ENCODE data around the gene KIF26A. TPM values are rescaled to one million over a fixed set of nuclear protein-coding genes. Genes with fewer than 3 reads are reported as not detected.

Gene KIF26A
- total RNA-seq, 1 donor from 2014 or later, result 0.60 TPM

DNA sequence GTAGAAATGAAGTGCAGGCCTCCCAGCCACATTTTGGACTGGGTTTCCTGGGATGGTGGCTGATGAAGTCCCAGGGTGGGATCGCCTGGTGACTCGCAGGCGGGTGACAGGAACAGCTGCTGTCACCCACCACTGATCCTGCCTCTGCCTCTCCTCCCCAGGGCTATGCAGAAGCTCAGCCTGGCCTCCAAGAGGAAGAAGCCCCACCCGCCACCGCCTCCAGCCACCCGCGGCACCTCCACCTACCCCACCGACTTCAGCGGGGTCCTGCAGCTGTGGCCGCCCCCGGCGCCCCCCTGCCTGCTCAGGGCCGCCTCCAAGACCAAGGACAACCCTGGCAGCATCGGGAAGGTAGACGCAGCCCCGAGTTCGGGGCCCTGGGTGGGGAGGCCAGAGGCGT lies 28.3 kb downstream of the KIF26A start:
- H3K27me3 Mint-ChIP-seq (ENCODE audit: low read depth), result no peaks in the 10 kb centered on the region
- H3K4me3 Mint-ChIP-seq (ENCODE audit: unreplicated experiment), result no peak overlapping the region
- H3K27ac Mint-ChIP-seq (ENCODE audit: unreplicated experiment), result no peak overlapping the region
- no peaks in the 10 kb centered on the region for H3K9me3 Mint-ChIP-seq (ENCODE audit: low read depth)
- TF ChIP-seq, protein P1, sequence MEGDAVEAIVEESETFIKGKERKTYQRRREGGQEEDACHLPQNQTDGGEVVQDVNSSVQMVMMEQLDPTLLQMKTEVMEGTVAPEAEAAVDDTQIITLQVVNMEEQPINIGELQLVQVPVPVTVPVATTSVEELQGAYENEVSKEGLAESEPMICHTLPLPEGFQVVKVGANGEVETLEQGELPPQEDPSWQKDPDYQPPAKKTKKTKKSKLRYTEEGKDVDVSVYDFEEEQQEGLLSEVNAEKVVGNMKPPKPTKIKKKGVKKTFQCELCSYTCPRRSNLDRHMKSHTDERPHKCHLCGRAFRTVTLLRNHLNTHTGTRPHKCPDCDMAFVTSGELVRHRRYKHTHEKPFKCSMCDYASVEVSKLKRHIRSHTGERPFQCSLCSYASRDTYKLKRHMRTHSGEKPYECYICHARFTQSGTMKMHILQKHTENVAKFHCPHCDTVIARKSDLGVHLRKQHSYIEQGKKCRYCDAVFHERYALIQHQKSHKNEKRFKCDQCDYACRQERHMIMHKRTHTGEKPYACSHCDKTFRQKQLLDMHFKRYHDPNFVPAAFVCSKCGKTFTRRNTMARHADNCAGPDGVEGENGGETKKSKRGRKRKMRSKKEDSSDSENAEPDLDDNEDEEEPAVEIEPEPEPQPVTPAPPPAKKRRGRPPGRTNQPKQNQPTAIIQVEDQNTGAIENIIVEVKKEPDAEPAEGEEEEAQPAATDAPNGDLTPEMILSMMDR (IDR thresholded peaks at IDR 0.05), result no peak
- no peaks in the 10 kb centered on the region for H3K36me3 Mint-ChIP-seq (ENCODE audit: low read depth)
- DNase-seq (ENCODE audit: low spot score), result no peak
- H3K4me1 Mint-ChIP-seq (ENCODE audit: low read depth), result no peaks in the 10 kb centered on the region

DNA sequence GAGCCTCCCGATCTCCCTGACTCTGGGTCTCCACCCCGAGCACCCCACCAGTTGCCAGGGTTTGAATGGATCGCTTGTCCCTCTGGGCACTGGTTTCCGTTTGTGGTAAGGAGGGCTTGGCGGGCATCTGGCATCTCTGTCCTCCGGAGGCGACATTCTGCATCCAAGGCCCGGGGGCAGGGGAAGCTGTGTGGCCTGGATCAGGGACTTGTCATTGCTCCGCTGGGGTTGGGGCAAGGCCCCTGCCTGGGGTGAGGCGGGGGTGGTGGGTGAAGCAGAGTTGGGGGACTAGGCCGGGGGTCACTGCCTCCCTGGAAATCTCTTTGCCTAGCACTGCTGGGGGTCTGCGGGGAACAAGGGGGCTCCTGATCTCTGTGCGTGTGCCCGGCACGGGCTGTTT lies 30.2 kb downstream of the KIF26A start:
- Mint-ChIP-seq H3K36me3 (ENCODE audit: low read depth) (no peaks in the 10 kb centered on the region), H3K4me3 (ENCODE audit: unreplicated experiment) (no peak overlapping the region), H3K27ac (ENCODE audit: unreplicated experiment) (no peak overlapping the region), H3K27me3 (ENCODE audit: low read depth) (no peaks in the 10 kb centered on the region), H3K4me1 (ENCODE audit: low read depth) (no peaks in the 10 kb centered on the region), H3K9me3 (ENCODE audit: low read depth) (no peaks in the 10 kb centered on the region)
- no peak for DNase-seq (ENCODE audit: low spot score)
- TF ChIP-seq, protein P1 (IDR thresholded peaks at IDR 0.05), result no peak

DNA sequence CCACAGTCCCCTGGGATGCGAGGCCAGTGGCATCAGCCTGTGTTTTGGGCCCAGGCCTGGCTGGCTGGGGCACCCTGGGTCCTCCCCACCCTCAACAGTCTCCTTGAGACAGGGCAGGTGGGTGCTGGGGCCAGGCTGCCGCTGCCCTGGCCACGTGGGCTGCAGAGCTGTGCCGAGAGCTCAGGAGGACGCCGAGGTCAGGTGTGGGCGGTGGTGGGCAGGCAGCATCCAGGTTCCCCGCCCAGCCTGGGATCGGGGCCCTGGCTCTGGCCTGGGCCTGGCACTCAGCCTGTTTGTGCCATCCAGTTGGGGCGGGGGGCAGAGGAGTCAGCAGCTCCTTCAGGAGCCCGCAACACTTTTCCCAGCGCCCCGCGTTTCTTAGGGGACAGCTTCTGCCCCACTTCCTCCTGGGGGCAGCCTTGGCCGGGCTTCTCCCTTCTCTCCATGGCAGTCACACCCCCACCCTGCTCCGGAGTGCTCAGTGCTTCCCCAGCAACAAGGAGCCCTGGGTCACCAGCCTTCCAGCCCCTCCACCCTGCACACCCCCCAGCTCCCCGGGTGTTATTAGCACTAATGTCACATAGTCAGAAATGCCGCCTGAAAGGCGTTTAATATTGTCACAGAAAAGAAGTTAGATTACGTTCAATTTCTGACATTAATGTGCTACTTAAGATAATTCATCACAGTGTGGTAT lies 30.8 kb downstream of the KIF26A start:
- no peaks in the 10 kb centered on the region for H3K9me3 Mint-ChIP-seq (ENCODE audit: low read depth)
- no peaks in the 10 kb centered on the region for H3K4me1 Mint-ChIP-seq (ENCODE audit: low read depth)
- H3K27ac Mint-ChIP-seq (ENCODE audit: unreplicated experiment), result no peak overlapping the region
- H3K4me3 Mint-ChIP-seq (ENCODE audit: unreplicated experiment), result no peak overlapping the region
- DNase-seq (ENCODE audit: low spot score), result no peak
- H3K36me3 Mint-ChIP-seq (ENCODE audit: low read depth), result no peaks in the 10 kb centered on the region
- TF ChIP-seq, protein P1 (IDR thresholded peaks at IDR 0.05), result no peak
- no peaks in the 10 kb centered on the region for H3K27me3 Mint-ChIP-seq (ENCODE audit: low read depth)

DNA sequence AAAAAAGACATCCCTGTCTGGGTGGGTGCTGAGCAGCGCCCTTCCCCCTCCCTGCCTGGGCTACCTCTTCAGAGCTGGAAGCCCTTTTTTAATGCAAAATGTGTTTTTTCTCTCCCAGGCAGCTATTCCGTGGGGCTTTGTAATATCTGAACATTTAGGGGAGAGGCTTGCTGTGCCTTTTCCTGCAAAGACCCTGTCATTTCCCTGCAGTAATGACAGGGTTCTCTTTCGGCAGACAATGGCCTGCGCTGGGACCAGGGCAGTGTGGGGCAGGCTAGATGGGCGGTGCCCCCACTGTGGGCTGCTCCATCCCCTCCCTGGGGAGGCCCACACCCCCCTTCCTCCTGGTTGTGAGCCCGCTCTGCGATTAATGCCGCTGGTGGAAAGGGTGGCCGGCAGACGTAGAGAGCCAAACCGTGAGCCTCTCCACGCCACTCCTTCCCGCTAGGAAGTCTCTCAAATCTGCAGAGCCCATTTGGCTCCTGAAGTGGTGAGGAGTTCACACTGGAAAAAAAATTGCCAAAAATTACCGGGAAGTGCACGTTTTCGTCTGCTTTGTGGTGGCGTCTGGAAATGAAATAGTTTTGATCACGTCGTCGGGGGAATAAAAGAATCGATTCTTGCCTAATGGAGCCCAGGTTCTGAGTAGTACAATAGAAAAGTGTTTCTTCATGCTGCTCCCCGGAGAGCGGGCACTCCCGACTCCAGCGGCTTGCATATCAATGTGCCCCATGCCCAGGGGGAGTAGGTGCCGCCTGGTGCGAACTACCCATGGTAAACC lies 31.5 kb downstream of the KIF26A start:
- DNase-seq (ENCODE audit: low spot score), result no peak
- Mint-ChIP-seq H3K27ac (ENCODE audit: unreplicated experiment) (no peak overlapping the region), H3K9me3 (ENCODE audit: low read depth) (no peaks in the 10 kb centered on the region), H3K4me3 (ENCODE audit: unreplicated experiment) (no peak overlapping the region), H3K27me3 (ENCODE audit: low read depth) (no peaks in the 10 kb centered on the region), H3K4me1 (ENCODE audit: low read depth) (no peaks in the 10 kb centered on the region), H3K36me3 (ENCODE audit: low read depth) (no peaks in the 10 kb centered on the region)
- TF ChIP-seq, protein P1 (IDR thresholded peaks at IDR 0.05), result no peak

DNA sequence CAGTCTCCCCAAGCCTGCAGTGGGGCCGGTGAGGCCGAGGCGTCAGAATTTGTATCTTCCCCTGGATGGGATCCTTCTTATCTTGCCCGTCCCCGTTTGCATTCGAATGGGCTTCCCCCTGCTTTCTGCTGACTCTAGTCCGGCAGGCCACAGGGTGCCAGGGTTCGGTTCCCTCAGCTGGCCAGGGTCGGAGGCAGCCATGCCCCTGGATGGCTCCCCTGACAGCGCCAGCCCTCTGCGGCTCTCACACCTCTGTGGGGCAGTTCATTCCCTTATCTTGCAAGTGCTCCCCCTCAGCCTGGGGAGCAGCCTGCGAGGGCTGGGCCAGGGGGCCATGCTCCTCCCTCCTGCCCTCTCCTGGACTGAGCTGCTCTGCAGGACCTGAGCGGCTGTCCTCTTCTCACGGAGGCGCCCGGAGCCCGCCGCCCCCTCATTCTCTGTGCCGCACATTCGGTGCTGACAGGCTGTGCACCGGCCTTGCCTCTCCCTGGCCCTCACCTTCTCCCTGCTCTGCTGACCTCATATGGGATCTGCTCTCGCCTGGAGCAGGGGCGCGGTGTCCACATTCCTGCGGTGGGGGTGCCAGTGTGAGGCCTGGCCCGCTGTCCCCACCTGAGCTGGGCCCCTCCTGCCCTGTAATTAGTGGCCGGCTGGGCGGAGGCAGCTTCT lies 32.8 kb downstream of the KIF26A start:
- Mint-ChIP-seq H3K27me3 (ENCODE audit: low read depth) (no peaks in the 10 kb centered on the region), H3K4me3 (ENCODE audit: unreplicated experiment) (no peak overlapping the region), H3K4me1 (ENCODE audit: low read depth) (no peaks in the 10 kb centered on the region), H3K9me3 (ENCODE audit: low read depth) (no peaks in the 10 kb centered on the region), H3K36me3 (ENCODE audit: low read depth) (no peaks in the 10 kb centered on the region), H3K27ac (ENCODE audit: unreplicated experiment) (no peak overlapping the region)
- DNase-seq (ENCODE audit: low spot score), result no peak
- TF ChIP-seq, protein P1 (IDR thresholded peaks at IDR 0.05), result no peak
